ENCODE measurements around the gene CPEB3. TPM values are rescaled to one million over a fixed set of nuclear protein-coding genes. Genes with fewer than 3 reads are reported as not detected.

The CPEB3 gene
- total RNA-seq, 1 experiment from 2014 or later, result 1.0 TPM

DNA sequence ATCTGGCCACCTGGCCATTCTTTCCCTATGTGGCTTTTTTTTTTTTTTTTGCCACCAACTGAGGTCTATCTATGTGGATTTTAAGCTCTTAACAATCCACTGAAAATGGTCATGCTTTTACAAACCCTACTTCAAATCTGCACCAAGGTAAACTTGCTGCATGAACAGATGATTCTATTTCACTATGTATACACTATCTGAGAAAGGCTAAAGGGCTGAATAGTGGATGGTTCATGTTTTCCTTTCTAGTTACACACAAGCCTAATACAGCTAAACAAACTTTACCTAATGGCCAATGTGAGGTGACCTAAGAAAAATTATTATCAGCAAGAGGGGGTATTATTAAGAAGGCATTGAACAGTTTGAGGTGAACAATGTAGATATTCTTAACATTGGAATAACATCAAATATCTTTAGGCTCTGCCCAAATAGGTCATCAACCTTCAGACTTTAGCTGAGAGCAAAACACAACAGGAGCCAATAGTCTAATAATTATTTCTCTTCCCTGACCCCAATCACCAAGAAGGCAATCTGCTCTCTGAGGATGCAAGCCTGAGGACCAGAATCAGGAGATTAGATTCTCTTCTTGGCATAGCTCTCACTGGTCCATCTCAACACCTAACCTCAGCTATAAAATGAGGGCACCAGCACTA lies 160.1 kb downstream of the CPEB3 start:
- Histone ChIP-seq H4K5ac (ENCODE audit: insufficient read length, low read depth, low read length) (no peak overlapping the region), H3K27me3 (ENCODE audit: insufficient read depth, low read length) (no peaks in the 10 kb centered on the region), H2BK12ac (ENCODE audit: insufficient read length, low read depth, low read length) (no peak overlapping the region), H4K20me1 (ENCODE audit: control insufficient read depth, insufficient read depth, insufficient read length) (no peaks in the 10 kb centered on the region), H2BK20ac (ENCODE audit: low read depth, low read length, poor library complexity, severe bottlenecking) (no peak overlapping the region), H2BK15ac (ENCODE audit: low read depth, low read length) (no peak overlapping the region), H3K4me1 (ENCODE audit: insufficient read depth, low read length) (no peaks in the 10 kb centered on the region), H3K27ac (ENCODE audit: insufficient read length, low read depth, low read length) (no peak overlapping the region), H2AFZ (ENCODE audit: low read length) (no peak overlapping the region), H2BK120ac (ENCODE audit: low read depth, low read length, poor library complexity, severe bottlenecking) (no peak overlapping the region), H3K56ac (ENCODE audit: insufficient read length, low read depth, low read length) (no peak overlapping the region), H3K23me2 (ENCODE audit: insufficient read length, low read depth, low read length, poor library complexity, severe bottlenecking) (no peaks in the 10 kb centered on the region), H2BK5ac (ENCODE audit: insufficient read length, low read length) (no peak overlapping the region), H4K8ac (replicated peaks; ENCODE audit: insufficient read length, low read depth, low read length) (no peak overlapping the region), H2AK5ac (ENCODE audit: insufficient read length, low read length) (no peak overlapping the region), H3K79me2 (ENCODE audit: insufficient read depth, low read length) (no peaks in the 10 kb centered on the region), H3K9me3 (ENCODE audit: control insufficient read depth, low read depth, low read length) (no peaks in the 10 kb centered on the region), H3K79me1 (ENCODE audit: insufficient read depth, low read depth, low read length, poor library complexity, severe bottlenecking) (no peaks in the 10 kb centered on the region), H3K14ac (ENCODE audit: insufficient read depth, low read length) (no peak overlapping the region), H4K91ac (ENCODE audit: insufficient read length, low read depth, low read length) (no peak overlapping the region), H3T11ph (ENCODE audit: low read length) (no peak overlapping the region), H3K18ac (ENCODE audit: insufficient read length, low read depth, low read length) (no peak overlapping the region), H3K4me2 (ENCODE audit: insufficient read depth, insufficient read length, low read length) (no peak overlapping the region), H3K4ac (ENCODE audit: low read depth, low read length) (no peak overlapping the region), H3K9ac (ENCODE audit: extremely low read depth, insufficient read length, low read length) (no peak overlapping the region), H3K23ac (ENCODE audit: insufficient read length, low read depth, low read length) (no peak overlapping the region)
- TF ChIP-seq, protein P1, sequence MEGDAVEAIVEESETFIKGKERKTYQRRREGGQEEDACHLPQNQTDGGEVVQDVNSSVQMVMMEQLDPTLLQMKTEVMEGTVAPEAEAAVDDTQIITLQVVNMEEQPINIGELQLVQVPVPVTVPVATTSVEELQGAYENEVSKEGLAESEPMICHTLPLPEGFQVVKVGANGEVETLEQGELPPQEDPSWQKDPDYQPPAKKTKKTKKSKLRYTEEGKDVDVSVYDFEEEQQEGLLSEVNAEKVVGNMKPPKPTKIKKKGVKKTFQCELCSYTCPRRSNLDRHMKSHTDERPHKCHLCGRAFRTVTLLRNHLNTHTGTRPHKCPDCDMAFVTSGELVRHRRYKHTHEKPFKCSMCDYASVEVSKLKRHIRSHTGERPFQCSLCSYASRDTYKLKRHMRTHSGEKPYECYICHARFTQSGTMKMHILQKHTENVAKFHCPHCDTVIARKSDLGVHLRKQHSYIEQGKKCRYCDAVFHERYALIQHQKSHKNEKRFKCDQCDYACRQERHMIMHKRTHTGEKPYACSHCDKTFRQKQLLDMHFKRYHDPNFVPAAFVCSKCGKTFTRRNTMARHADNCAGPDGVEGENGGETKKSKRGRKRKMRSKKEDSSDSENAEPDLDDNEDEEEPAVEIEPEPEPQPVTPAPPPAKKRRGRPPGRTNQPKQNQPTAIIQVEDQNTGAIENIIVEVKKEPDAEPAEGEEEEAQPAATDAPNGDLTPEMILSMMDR (conservative IDR thresholded peaks at IDR 0.05), result no peak
- H3K4me1 Mint-ChIP-seq, result no peaks in the 10 kb centered on the region
- no peak overlapping the region for H3K4me3 Mint-ChIP-seq
- H3K36me3 Mint-ChIP-seq (ENCODE audit: insufficient read depth in 1 of 3, low read depth in 3 of 3), result no peaks in the 10 kb centered on the region
- no peaks in the 10 kb centered on the region for H3K27me3 Mint-ChIP-seq (ENCODE audit: low read depth)
- no peaks in the 10 kb centered on the region; a peak in 1 of 5 replicates for H3K9me3 Mint-ChIP-seq
- no peak overlapping the region for H3K27ac Mint-ChIP-seq
- DNase-seq, result no peak
